ENCODE measurements around the gene CAB39. TPM values are rescaled to one million over a fixed set of nuclear protein-coding genes. Genes with fewer than 3 reads are reported as not detected.
A peak's percentile ranks its signal among the peaks of the same experiment; 100 is the strongest.

Gene CAB39
- polyA plus RNA-seq, 1 donor (not counting 4 experiments of a cell fraction or from before 2014, with no cell fraction given), result 120 TPM

- H3K9me1 ChIP-seq (ENCODE audit: control insufficient read depth, extremely low read depth, insufficient read depth, low read length), result no peaks in the 10 kb centered on the region
- H3K4me1 ChIP-seq (ENCODE audit: control insufficient read depth, extremely low read depth, insufficient read depth, low read length), result peaks cover 39% of the 10 kb centered on the region
- peaks cover 33% of the 10 kb centered on the region for H3K9me3 ChIP-seq (ENCODE audit: control insufficient read depth, low read depth, low read length)
- H3K79me2 ChIP-seq (ENCODE audit: control insufficient read depth, insufficient read depth, low read length), result peaks cover 88% of the 10 kb centered on the region
- TF ChIP-seq EZH2 (IDR thresholded peaks at IDR 0.05; ENCODE audit: low read length) (no peak), CTCF (optimal IDR thresholded peaks at IDR 0.05 in 1 of 3, IDR thresholded peaks at IDR 0.05 in 1 of 3, conservative IDR thresholded peaks at IDR 0.05 in 1 of 3; ENCODE audit: extremely low read depth in 1 of 3, insufficient read depth in 2 of 3, low read length in 3 of 3) (no peak)
- no peak overlapping the region for H2AFZ ChIP-seq (ENCODE audit: control insufficient read depth, low read length)
- H3K27ac ChIP-seq (ENCODE audit: control insufficient read depth, insufficient read depth, low read length), result peak overlapping the region; percentile 48
- no peak overlapping the region for H3K9ac ChIP-seq (ENCODE audit: control insufficient read depth, extremely low read depth, insufficient read depth, low read length)
- no peaks in the 10 kb centered on the region for H4K20me1 ChIP-seq (ENCODE audit: control insufficient read depth, extremely low read depth, insufficient read depth, low read length)
- peaks cover 17 to 41% of the 10 kb centered on the region in 2 experiments for H3K36me3 ChIP-seq (ENCODE audit: control insufficient read depth in 2 of 2, extremely low read depth in 1 of 2, insufficient read depth in 2 of 2, low read length in 2 of 2)
- H3K4me3 ChIP-seq (ENCODE audit: control insufficient read depth in 2 of 3, extremely low read depth in 1 of 3, insufficient read depth in 2 of 3, low read depth in 1 of 3, low read length in 3 of 3), result peak overlapping the region in 1 of 3 experiments; percentile 15
- H3K4me2 ChIP-seq (ENCODE audit: control insufficient read depth, extremely low read depth, insufficient read depth, low read depth, low read length), result peak overlapping the region; percentile 44
- no peaks in the 10 kb centered on the region for H3K27me3 ChIP-seq (ENCODE audit: control insufficient read depth, extremely low read depth, insufficient read depth, low read length)
- dilution Hi-C loops (cut with MboI; ENCODE audit: extremely low pct_ligation_motif_present, low sequenced_read_pairs), result no loop called here
- FAIRE-seq, result peak; percentile 95
- DNase-seq (ENCODE audit: low read depth, low spot score), result no peak
Measured at GRCh38 chr2:230784795-230785194, 72.2 kb downstream of the CAB39 start.

DNA sequence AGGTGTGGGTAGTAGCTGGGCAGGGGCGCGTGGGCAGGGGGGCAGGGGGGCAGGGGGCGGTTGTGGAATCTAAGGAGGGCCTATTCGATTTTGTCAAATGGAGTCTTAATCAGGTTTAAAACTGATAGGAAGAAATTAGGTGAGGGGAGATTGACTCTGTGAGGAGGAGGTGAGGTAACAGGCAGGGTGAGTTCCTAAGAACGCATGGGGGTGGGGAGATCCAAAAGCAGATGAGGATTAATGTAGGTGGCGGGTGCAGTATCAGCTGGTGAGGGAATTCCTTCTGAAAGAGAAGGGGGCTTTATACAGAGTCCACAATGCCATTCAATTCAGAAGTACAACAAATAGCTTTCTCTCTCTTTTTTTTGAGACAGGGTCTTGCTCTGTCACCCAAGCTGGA lies 72.7 kb downstream of the CAB39 start:
- DNase-seq (ENCODE audit: low read depth, low spot score) (no peak), FAIRE-seq (no peak)
- H3K4me1 ChIP-seq (ENCODE audit: control insufficient read depth, extremely low read depth, insufficient read depth, low read length), result peaks cover 36% of the 10 kb centered on the region
- H4K20me1 ChIP-seq (ENCODE audit: control insufficient read depth, extremely low read depth, insufficient read depth, low read length), result no peaks in the 10 kb centered on the region
- dilution Hi-C loops (cut with MboI; ENCODE audit: extremely low pct_ligation_motif_present, low sequenced_read_pairs), result no loop called here
- no peaks in the 10 kb centered on the region for H3K27me3 ChIP-seq (ENCODE audit: control insufficient read depth, extremely low read depth, insufficient read depth, low read length)
- peak overlapping the region in 1 of 3 experiments; percentile 15 for H3K4me3 ChIP-seq (ENCODE audit: control insufficient read depth in 2 of 3, extremely low read depth in 1 of 3, insufficient read depth in 2 of 3, low read depth in 1 of 3, low read length in 3 of 3)
- peak overlapping the region; percentile 48 for H3K27ac ChIP-seq (ENCODE audit: control insufficient read depth, insufficient read depth, low read length)
- H3K79me2 ChIP-seq (ENCODE audit: control insufficient read depth, insufficient read depth, low read length), result peaks cover 87% of the 10 kb centered on the region
- no peak overlapping the region for H2AFZ ChIP-seq (ENCODE audit: control insufficient read depth, low read length)
- H3K36me3 ChIP-seq (ENCODE audit: control insufficient read depth in 2 of 2, extremely low read depth in 1 of 2, insufficient read depth in 2 of 2, low read length in 2 of 2), result peaks cover 21 to 44% of the 10 kb centered on the region in 2 experiments
- H3K9ac ChIP-seq (ENCODE audit: control insufficient read depth, extremely low read depth, insufficient read depth, low read length), result no peak overlapping the region
- TF ChIP-seq CTCF (optimal IDR thresholded peaks at IDR 0.05 in 1 of 3, IDR thresholded peaks at IDR 0.05 in 1 of 3, conservative IDR thresholded peaks at IDR 0.05 in 1 of 3; ENCODE audit: extremely low read depth in 1 of 3, insufficient read depth in 2 of 3, low read length in 3 of 3), result no peak
- peaks cover 33% of the 10 kb centered on the region for H3K9me3 ChIP-seq (ENCODE audit: control insufficient read depth, low read depth, low read length)
- H3K4me2 ChIP-seq (ENCODE audit: control insufficient read depth, extremely low read depth, insufficient read depth, low read depth, low read length), result peak overlapping the region; percentile 44
- H3K9me1 ChIP-seq (ENCODE audit: control insufficient read depth, extremely low read depth, insufficient read depth, low read length), result no peaks in the 10 kb centered on the region

All from keratinocyte (primary cell).